Mesendoderm (in vitro differentiated cells): Measurements from ENCODE around the gene DGKI.
A peak's percentile ranks its signal among the peaks of the same experiment; 100 is the strongest.

ENCODE experiments used
- DNase-seq: peaks from one replicate; pipeline ENCODE4 v3.0.0; 2013
- H2AK5ac ChIP-seq: 2 replicates; pipeline ENCODE4 v1.6.1; 2013; ENCODE audit warnings: low read length, inconsistent platforms
- H2BK120ac ChIP-seq: 2 replicates; pipeline ENCODE4 v1.6.1; 2013; ENCODE audit warnings: low read depth, mild to moderate bottlenecking, low read length, moderate library complexity, mixed read lengths
- H2BK15ac ChIP-seq: replicated peaks from 2 replicates; pipeline ENCODE4 v1.6.1; 2013; ENCODE audit warnings: low read depth, mild to moderate bottlenecking, moderate library complexity
- H2BK5ac ChIP-seq: 2 replicates; pipeline ENCODE4 v1.6.1; 2013; ENCODE audit warnings: low read length, inconsistent platforms
- H3K18ac ChIP-seq: 2 replicates; pipeline ENCODE4 v1.6.1; 2013; ENCODE audit warnings: mild to moderate bottlenecking, low read length, mixed read lengths
- H3K23ac ChIP-seq: one replicate; pipeline ENCODE4 v1.6.1; 2013; ENCODE audit warnings: low read length
- H3K27ac ChIP-seq: 2 replicates; pipeline ENCODE4 v1.5.1; 2013; ENCODE audit warnings: low read depth, mild to moderate bottlenecking, inconsistent platforms, low read length, moderate library complexity
- H3K27me3 ChIP-seq: 2 replicates; pipeline ENCODE4 v1.6.1; 2013; ENCODE audit warnings: low read length, control low read depth, mild to moderate bottlenecking, inconsistent platforms; ENCODE audit not compliant: insufficient read depth, poor library complexity
- H3K36me3 ChIP-seq: 2 replicates; pipeline ENCODE4 v1.6.1; 2013; ENCODE audit warnings: low read length, inconsistent platforms; ENCODE audit not compliant: control insufficient read depth, insufficient read depth
- H3K4ac ChIP-seq: one replicate; pipeline ENCODE4 v1.6.1; 2013; ENCODE audit warnings: low read depth, mild to moderate bottlenecking, low read length, moderate library complexity
- H3K4me1 ChIP-seq: 2 replicates; pipeline ENCODE4 v1.6.1; 2013; ENCODE audit warnings: low read depth, low read length, inconsistent platforms; ENCODE audit not compliant: control insufficient read depth
- H3K4me2 ChIP-seq: 2 replicates; pipeline ENCODE4 v1.6.1; 2013; ENCODE audit warnings: low read length
- H3K4me3 ChIP-seq: 2 replicates; pipeline ENCODE4 v1.5.1; 2013; ENCODE audit warnings: mild to moderate bottlenecking, low read length
- H3K56ac ChIP-seq: one replicate; pipeline ENCODE4 v1.6.1; 2013; ENCODE audit warnings: low read length
- H3K79me1 ChIP-seq: 2 replicates; pipeline ENCODE4 v1.6.1; 2013; ENCODE audit warnings: low read length, inconsistent platforms
- H3K79me2 ChIP-seq: 2 replicates; pipeline ENCODE4 v1.6.1; 2013; ENCODE audit warnings: mild to moderate bottlenecking, low read length; ENCODE audit not compliant: control insufficient read depth, insufficient read depth
- H3K9ac ChIP-seq: 2 replicates; pipeline ENCODE4 v1.6.1; 2013; ENCODE audit warnings: low read length, inconsistent platforms
- H4K5ac ChIP-seq: one replicate; pipeline ENCODE4 v1.6.1; 2013; ENCODE audit warnings: low read length
- H4K8ac ChIP-seq: one replicate; pipeline ENCODE4 v1.6.1; 2013; ENCODE audit warnings: low read depth, mild to moderate bottlenecking, control low read depth, low read length, moderate library complexity
- WGBS: extraction: QIAGEN DNeasy Blood & Tissue Kit; methylation state at CpG from one replicate; pipeline ENCODE4 v1.1.7; 2013; ENCODE audit warnings: low lambda C conversion rate, missing lambda C conversion rate; ENCODE audit not compliant: insufficient coverage; ENCODE audit errors: extremely low coverage; 5-methylcytosine and 5-hydroxymethylcytosine counted together

DGKI gene

GRCh38 chr7:137820156-137820555, 26.6 kb downstream of the DGKI start:
- Histone ChIP-seq H3K79me2 (no peaks in the 10 kb centered on the region), H3K79me1 (no peaks in the 10 kb centered on the region), H3K23ac (no peak overlapping the region), H2BK5ac (no peak overlapping the region), H3K27ac (peak overlapping the region; percentile 76), H2BK15ac (no peak overlapping the region), H3K18ac (peak overlapping the region; percentile 73), H3K9ac (no peak overlapping the region), H3K27me3 (no peaks in the 10 kb centered on the region), H4K8ac (no peak overlapping the region), H3K56ac (no peak overlapping the region), H2AK5ac (no peak overlapping the region), H3K4me1 (peaks cover 7% of the 10 kb centered on the region), H4K5ac (no peak overlapping the region), H3K4me3 (no peak overlapping the region), H3K36me3 (no peaks in the 10 kb centered on the region), H2BK120ac (no peak overlapping the region), H3K4ac (no peak overlapping the region), H3K4me2 (no peak overlapping the region)
- peak; percentile 48 for DNase-seq
- WGBS: no CpG with 5 or more reads among the region's 2 CpGs

GRCh38 chr7:137818036-137818435, 28.7 kb downstream of the DGKI start:
- no CpG with 5 or more reads among the region's 2 CpGs for WGBS

GRCh38 chr7:137816696-137817320, 30.0 kb downstream of the DGKI start:
- no peak overlapping the region for H4K8ac ChIP-seq
- no peak overlapping the region for H2AK5ac ChIP-seq
- no peak overlapping the region for H4K5ac ChIP-seq
- H3K79me2 ChIP-seq: no peaks in the 10 kb centered on the region
- no peak overlapping the region for H3K23ac ChIP-seq
- H3K4me2 ChIP-seq: no peak overlapping the region
- H3K27me3 ChIP-seq: no peaks in the 10 kb centered on the region
- H3K9ac ChIP-seq: no peak overlapping the region
- H3K18ac ChIP-seq: no peak overlapping the region
- peak; percentile 52 for DNase-seq
- no CpG with 5 or more reads among the region's 5 CpGs for WGBS
- no peak overlapping the region for H3K56ac ChIP-seq
- H3K27ac ChIP-seq: no peak overlapping the region
- H3K4ac ChIP-seq: no peak overlapping the region
- H3K36me3 ChIP-seq: no peaks in the 10 kb centered on the region
- no peak overlapping the region for H3K4me3 ChIP-seq
- no peak overlapping the region for H2BK120ac ChIP-seq
- H3K4me1 ChIP-seq: peaks cover 7% of the 10 kb centered on the region
- H3K79me1 ChIP-seq: no peaks in the 10 kb centered on the region
- no peak overlapping the region for H2BK15ac ChIP-seq
- H2BK5ac ChIP-seq: no peak overlapping the region

More at GRCh38 chr7:137818036-137818435, 28.7 kb downstream of the DGKI start:
- Histone ChIP-seq H3K18ac (no peak overlapping the region), H3K4me2 (no peak overlapping the region), H3K27ac (no peak overlapping the region), H3K56ac (no peak overlapping the region), H3K9ac (no peak overlapping the region), H4K8ac (no peak overlapping the region), H3K27me3 (no peaks in the 10 kb centered on the region), H2BK5ac (no peak overlapping the region), H2BK15ac (no peak overlapping the region), H2AK5ac (no peak overlapping the region), H3K23ac (no peak overlapping the region), H3K4me1 (peaks cover 7% of the 10 kb centered on the region), H3K36me3 (no peaks in the 10 kb centered on the region), H3K4ac (no peak overlapping the region), H3K4me3 (no peak overlapping the region), H3K79me1 (no peaks in the 10 kb centered on the region), H3K79me2 (no peaks in the 10 kb centered on the region), H2BK120ac (no peak overlapping the region), H4K5ac (no peak overlapping the region)
- no peak for DNase-seq

- no peak overlapping the region for H2BK120ac ChIP-seq
Observed at GRCh38 chr7:137813541-137813940, 33.2 kb downstream of the DGKI start.

GRCh38 chr7:137810248-137810647, 36.5 kb downstream of the DGKI start:
- H3K27me3 ChIP-seq: no peaks in the 10 kb centered on the region
- no peak overlapping the region for H2BK5ac ChIP-seq
- H3K9ac ChIP-seq: no peak overlapping the region
- H4K5ac ChIP-seq: no peak overlapping the region
- H3K4me2 ChIP-seq: no peak overlapping the region
- H2BK15ac ChIP-seq: no peak overlapping the region
- H3K4ac ChIP-seq: no peak overlapping the region
- no peak overlapping the region for H3K23ac ChIP-seq
- no peaks in the 10 kb centered on the region for H3K4me1 ChIP-seq
- no peak overlapping the region for H3K4me3 ChIP-seq
- no peak overlapping the region for H3K27ac ChIP-seq
- H3K36me3 ChIP-seq: no peaks in the 10 kb centered on the region
- no peak for DNase-seq
- H2AK5ac ChIP-seq: no peak overlapping the region
- no peak overlapping the region for H3K56ac ChIP-seq
- no peaks in the 10 kb centered on the region for H3K79me2 ChIP-seq
- no CpG with 5 or more reads among the region's 2 CpGs for WGBS
- H3K18ac ChIP-seq: no peak overlapping the region
- no peak overlapping the region for H2BK120ac ChIP-seq
- no peaks in the 10 kb centered on the region for H3K79me1 ChIP-seq
- H4K8ac ChIP-seq: no peak overlapping the region

More at GRCh38 chr7:137813541-137813940, 33.2 kb downstream of the DGKI start:
- no peak for DNase-seq
- Histone ChIP-seq H2BK15ac (no peak overlapping the region), H3K56ac (no peak overlapping the region), H3K79me2 (no peaks in the 10 kb centered on the region), H2BK5ac (no peak overlapping the region), H3K79me1 (no peaks in the 10 kb centered on the region), H3K4ac (no peak overlapping the region), H3K23ac (no peak overlapping the region), H4K5ac (no peak overlapping the region), H3K4me2 (no peak overlapping the region), H4K8ac (no peak overlapping the region), H3K18ac (no peak overlapping the region), H3K27me3 (no peaks in the 10 kb centered on the region), H2AK5ac (no peak overlapping the region), H3K4me3 (no peak overlapping the region), H3K4me1 (no peaks in the 10 kb centered on the region), H3K27ac (no peak overlapping the region), H3K36me3 (no peaks in the 10 kb centered on the region), H3K9ac (no peak overlapping the region)
- no CpG with 5 or more reads among the region's 1 CpG for WGBS

GRCh38 chr7:137804836-137805235, 41.9 kb downstream of the DGKI start:
- WGBS: no CpG with 5 or more reads among the region's 2 CpGs
- H2BK15ac ChIP-seq: no peak overlapping the region
- no peak overlapping the region for H2BK120ac ChIP-seq
- DNase-seq: no peak
- no peak overlapping the region for H3K4ac ChIP-seq
- no peak overlapping the region for H3K4me2 ChIP-seq
- H2BK5ac ChIP-seq: no peak overlapping the region
- no peaks in the 10 kb centered on the region for H3K79me1 ChIP-seq
- H3K27me3 ChIP-seq: no peaks in the 10 kb centered on the region
- H3K4me1 ChIP-seq: no peaks in the 10 kb centered on the region
- no peaks in the 10 kb centered on the region for H3K79me2 ChIP-seq
- H3K27ac ChIP-seq: no peak overlapping the region
- H3K9ac ChIP-seq: no peak overlapping the region
- H2AK5ac ChIP-seq: no peak overlapping the region
- no peak overlapping the region for H3K18ac ChIP-seq
- no peak overlapping the region for H3K23ac ChIP-seq
- H3K4me3 ChIP-seq: no peak overlapping the region
- no peak overlapping the region for H3K56ac ChIP-seq
- H3K36me3 ChIP-seq: no peaks in the 10 kb centered on the region
- H4K5ac ChIP-seq: no peak overlapping the region
- no peak overlapping the region for H4K8ac ChIP-seq
